ENCODE measurements around the gene CACNG4.

The CACNG4 gene

GRCh38 chr17:67016039-67016762 is 51.7 kb downstream of the CACNG4 start:
- Histone ChIP-seq H4K20me1 (ENCODE audit: insufficient read depth, low read length, poor library complexity, severe bottlenecking) (no peaks in the 10 kb centered on the region), H3K4me1 (ENCODE audit: insufficient read depth, low read length, poor library complexity, severe bottlenecking) (no peaks in the 10 kb centered on the region), H3K9me3 (ENCODE audit: insufficient read depth, low read depth, low read length) (no peaks in the 10 kb centered on the region), H3K9ac (ENCODE audit: low read depth, low read length, poor library complexity, severe bottlenecking) (no peak overlapping the region), H3K4me2 (ENCODE audit: low read depth, low read length, poor library complexity, severe bottlenecking) (no peak overlapping the region), H3K36me3 (ENCODE audit: insufficient read depth, low read length) (no peaks in the 10 kb centered on the region), H2AFZ (ENCODE audit: low read length) (no peak overlapping the region), H3K9me2 (replicated peaks; ENCODE audit: low read depth, low read length) (no peaks in the 10 kb centered on the region), H3K79me2 (ENCODE audit: insufficient read depth, low read length) (no peaks in the 10 kb centered on the region), H3F3A (ENCODE audit: low read depth) (no peaks in the 10 kb centered on the region), H3K27me3 (ENCODE audit: insufficient read depth, low read length, poor library complexity, severe bottlenecking) (no peaks in the 10 kb centered on the region), H3K4me3 (ENCODE audit: low read length, poor library complexity, severe bottlenecking) (no peak overlapping the region)
- TF ChIP-seq CTCF (conservative IDR thresholded peaks at IDR 0.05; ENCODE audit: low read length) = no peak
- TF ChIP-seq EZH2phosphoT487 (IDR thresholded peaks at IDR 0.05; ENCODE audit: borderline replicate concordance) = no peak

DNA sequence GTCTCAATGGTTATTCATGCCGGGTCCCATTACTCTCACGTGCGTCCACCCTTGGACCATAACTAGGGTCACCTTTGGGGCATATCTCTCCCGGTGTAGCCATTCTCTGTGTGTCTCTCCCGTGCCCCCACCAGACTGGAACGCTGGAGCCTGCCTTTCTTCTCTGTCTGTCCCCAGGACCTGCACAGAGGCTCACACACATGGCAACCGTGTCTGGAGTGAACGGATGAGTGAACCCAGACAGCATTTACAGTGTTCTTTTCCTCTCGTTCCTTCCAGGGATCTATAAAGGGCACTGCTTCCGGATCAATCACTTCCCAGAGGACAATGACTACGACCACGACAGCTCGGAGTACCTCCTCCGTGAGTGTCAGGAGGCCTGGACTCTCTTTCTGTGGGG is 53.4 kb downstream of the CACNG4 start:
- Histone ChIP-seq H3K4me3 (ENCODE audit: low read length, poor library complexity, severe bottlenecking) (no peak overlapping the region), H3K4me2 (ENCODE audit: low read depth, low read length, poor library complexity, severe bottlenecking) (no peak overlapping the region), H3K9me2 (replicated peaks; ENCODE audit: low read depth, low read length) (no peaks in the 10 kb centered on the region), H3K36me3 (ENCODE audit: insufficient read depth, low read length) (no peaks in the 10 kb centered on the region), H3K9ac (ENCODE audit: low read depth, low read length, poor library complexity, severe bottlenecking) (no peak overlapping the region), H3K27me3 (ENCODE audit: insufficient read depth, low read length, poor library complexity, severe bottlenecking) (no peaks in the 10 kb centered on the region), H4K20me1 (ENCODE audit: insufficient read depth, low read length, poor library complexity, severe bottlenecking) (no peaks in the 10 kb centered on the region), H2AFZ (ENCODE audit: low read length) (no peak overlapping the region), H3K79me2 (ENCODE audit: insufficient read depth, low read length) (no peaks in the 10 kb centered on the region), H3F3A (ENCODE audit: low read depth) (no peaks in the 10 kb centered on the region), H3K9me3 (ENCODE audit: insufficient read depth, low read depth, low read length) (no peaks in the 10 kb centered on the region), H3K4me1 (ENCODE audit: insufficient read depth, low read length, poor library complexity, severe bottlenecking) (no peaks in the 10 kb centered on the region)
- TF ChIP-seq CTCF (conservative IDR thresholded peaks at IDR 0.05; ENCODE audit: low read length) (no peak), EZH2phosphoT487 (IDR thresholded peaks at IDR 0.05; ENCODE audit: borderline replicate concordance) (no peak)

DNA sequence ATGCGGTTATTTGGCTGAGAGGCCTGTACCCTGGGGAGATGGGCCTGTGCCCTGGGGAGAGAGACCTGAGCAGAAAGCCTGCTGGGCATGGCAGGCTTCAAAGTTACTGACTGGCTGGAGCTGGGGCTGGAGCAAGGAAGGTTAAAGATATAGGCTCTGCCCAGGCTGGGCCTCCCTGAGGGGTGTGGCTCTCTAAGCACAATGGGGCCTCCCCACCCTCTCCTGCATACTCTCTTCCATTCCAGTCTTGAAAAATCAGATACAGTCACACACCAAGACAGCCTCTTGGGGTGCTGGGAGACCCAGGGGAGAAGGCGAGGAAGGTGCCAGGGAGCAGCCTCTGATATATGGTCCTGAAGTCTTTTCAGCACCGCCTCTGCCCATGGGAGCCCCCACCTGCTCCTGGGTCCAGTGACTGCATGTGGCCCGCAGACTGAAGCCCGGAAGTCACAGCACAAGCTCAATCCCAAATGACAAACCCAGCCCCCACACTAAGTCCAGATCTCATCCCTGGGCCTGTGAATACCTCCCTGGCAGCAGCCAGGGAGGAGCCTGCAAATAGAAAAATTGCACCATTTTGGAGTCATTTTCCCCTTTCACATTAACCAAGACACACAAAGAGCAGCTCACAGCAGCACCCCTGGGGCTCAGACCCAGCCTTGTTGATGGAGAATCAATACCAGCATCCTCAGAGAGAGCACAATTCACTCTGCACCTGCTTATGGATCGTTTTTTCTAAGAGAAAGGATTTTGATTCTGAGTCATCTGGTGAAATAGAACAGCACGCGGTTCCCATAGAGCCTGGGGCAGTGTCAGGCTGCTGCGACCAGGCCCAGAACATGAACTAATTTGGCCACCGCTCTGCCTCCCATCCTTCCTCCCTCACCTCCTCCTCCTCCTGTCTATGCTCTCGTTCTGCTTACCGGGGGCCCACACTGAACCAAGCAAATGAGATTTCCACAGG is 54.2 kb downstream of the CACNG4 start:
- H3K4me3 ChIP-seq (ENCODE audit: low read length, poor library complexity, severe bottlenecking) = no peak overlapping the region
- no peak overlapping the region for H2AFZ ChIP-seq (ENCODE audit: low read length)
- no peaks in the 10 kb centered on the region for H3K4me1 ChIP-seq (ENCODE audit: insufficient read depth, low read length, poor library complexity, severe bottlenecking)
- no peaks in the 10 kb centered on the region for H3K9me2 ChIP-seq (replicated peaks; ENCODE audit: low read depth, low read length)
- TF ChIP-seq EZH2phosphoT487 (IDR thresholded peaks at IDR 0.05; ENCODE audit: borderline replicate concordance) = no peak
- TF ChIP-seq CTCF (conservative IDR thresholded peaks at IDR 0.05; ENCODE audit: low read length) = no peak
- H3K36me3 ChIP-seq (ENCODE audit: insufficient read depth, low read length) = no peaks in the 10 kb centered on the region
- H4K20me1 ChIP-seq (ENCODE audit: insufficient read depth, low read length, poor library complexity, severe bottlenecking) = no peaks in the 10 kb centered on the region
- no peaks in the 10 kb centered on the region for H3K9me3 ChIP-seq (ENCODE audit: insufficient read depth, low read depth, low read length)
- no peaks in the 10 kb centered on the region for H3K79me2 ChIP-seq (ENCODE audit: insufficient read depth, low read length)
- no peak overlapping the region for H3K4me2 ChIP-seq (ENCODE audit: low read depth, low read length, poor library complexity, severe bottlenecking)
- no peak overlapping the region for H3K9ac ChIP-seq (ENCODE audit: low read depth, low read length, poor library complexity, severe bottlenecking)
- no peaks in the 10 kb centered on the region for H3K27me3 ChIP-seq (ENCODE audit: insufficient read depth, low read length, poor library complexity, severe bottlenecking)
- H3F3A ChIP-seq (ENCODE audit: low read depth) = no peaks in the 10 kb centered on the region
